ENCODE measurements around the gene RSBN1L.

RSBN1L gene

DNA sequence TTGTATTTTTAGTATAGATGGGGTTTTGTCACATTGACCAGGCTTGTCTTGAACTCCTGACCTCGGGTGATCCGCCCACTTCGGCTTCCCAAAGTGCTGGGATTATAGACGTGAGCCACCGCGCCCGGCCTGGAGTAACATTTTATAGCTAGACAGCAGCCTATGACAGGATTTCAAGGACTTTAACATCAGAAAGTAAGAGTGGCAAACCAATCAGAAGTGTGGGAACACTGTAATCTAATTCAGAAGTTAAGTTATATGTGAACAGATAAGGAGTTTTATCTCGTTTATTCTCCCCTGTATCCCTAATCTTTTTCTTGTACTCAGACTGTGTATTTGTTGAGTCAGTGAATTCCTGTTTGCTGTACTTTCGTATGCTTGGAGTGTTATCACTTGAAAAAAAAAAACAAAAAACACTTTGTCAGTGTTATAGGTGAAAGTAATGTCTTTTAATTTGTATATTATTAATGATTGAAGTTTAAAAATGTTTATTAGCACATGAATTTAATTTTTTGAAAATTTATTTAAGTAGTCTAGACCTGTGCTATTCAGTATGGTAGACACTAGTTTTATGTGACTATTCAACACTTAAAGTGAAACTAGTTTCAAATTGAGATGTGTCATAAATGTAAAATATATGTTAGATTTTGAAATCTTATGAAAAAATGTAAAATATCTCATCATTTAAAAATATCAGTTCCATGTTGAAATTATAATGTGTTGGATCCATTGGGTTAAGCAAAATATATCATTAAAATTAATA lies 38.6 kb downstream of the RSBN1L start:
- TF ChIP-seq POLR2A (IDR thresholded peaks at IDR 0.05; ENCODE audit: extremely low read depth, insufficient read length) (no peak), MAX (IDR thresholded peaks at IDR 0.05; ENCODE audit: low read depth, low read length) (no peak), MYC (IDR thresholded peaks at IDR 0.05; ENCODE audit: low read depth, low read length) (no peak)
- TF ChIP-seq, protein P1, sequence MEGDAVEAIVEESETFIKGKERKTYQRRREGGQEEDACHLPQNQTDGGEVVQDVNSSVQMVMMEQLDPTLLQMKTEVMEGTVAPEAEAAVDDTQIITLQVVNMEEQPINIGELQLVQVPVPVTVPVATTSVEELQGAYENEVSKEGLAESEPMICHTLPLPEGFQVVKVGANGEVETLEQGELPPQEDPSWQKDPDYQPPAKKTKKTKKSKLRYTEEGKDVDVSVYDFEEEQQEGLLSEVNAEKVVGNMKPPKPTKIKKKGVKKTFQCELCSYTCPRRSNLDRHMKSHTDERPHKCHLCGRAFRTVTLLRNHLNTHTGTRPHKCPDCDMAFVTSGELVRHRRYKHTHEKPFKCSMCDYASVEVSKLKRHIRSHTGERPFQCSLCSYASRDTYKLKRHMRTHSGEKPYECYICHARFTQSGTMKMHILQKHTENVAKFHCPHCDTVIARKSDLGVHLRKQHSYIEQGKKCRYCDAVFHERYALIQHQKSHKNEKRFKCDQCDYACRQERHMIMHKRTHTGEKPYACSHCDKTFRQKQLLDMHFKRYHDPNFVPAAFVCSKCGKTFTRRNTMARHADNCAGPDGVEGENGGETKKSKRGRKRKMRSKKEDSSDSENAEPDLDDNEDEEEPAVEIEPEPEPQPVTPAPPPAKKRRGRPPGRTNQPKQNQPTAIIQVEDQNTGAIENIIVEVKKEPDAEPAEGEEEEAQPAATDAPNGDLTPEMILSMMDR (IDR thresholded peaks at IDR 0.05; ENCODE audit: low read depth, low read length) = no peak
- H3K4me3 ChIP-seq (ENCODE audit: low read depth, low read length) = no peak overlapping the region
- DNase-seq (ENCODE audit: low read depth) = no peak

DNA sequence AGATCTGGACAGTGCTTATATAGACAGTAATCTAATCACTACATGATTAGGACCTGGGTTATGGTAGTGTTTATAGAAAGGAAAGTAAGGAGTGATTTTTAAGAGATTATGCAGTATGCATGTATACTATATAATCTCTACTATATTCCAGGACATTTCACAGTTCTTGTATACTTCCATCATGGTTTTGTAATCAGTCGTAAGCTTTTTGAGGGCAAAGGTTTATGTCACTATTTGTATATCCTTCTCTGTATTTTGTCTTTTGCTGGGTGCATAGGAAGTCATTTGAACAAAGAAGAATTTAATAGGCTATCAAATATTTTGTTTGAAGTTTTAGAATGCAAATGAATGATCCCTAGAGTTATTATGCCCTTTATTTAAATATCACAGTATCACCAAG lies 39.2 kb downstream of the RSBN1L start:
- no peak for DNase-seq (ENCODE audit: low read depth)
- no peak for TF ChIP-seq POLR2A (IDR thresholded peaks at IDR 0.05; ENCODE audit: extremely low read depth, insufficient read length)
- TF ChIP-seq, protein P1 (IDR thresholded peaks at IDR 0.05; ENCODE audit: low read depth, low read length) = no peak
- TF ChIP-seq MYC (IDR thresholded peaks at IDR 0.05; ENCODE audit: low read depth, low read length) = no peak
- no peak for TF ChIP-seq MAX (IDR thresholded peaks at IDR 0.05; ENCODE audit: low read depth, low read length)
- H3K4me3 ChIP-seq (ENCODE audit: low read depth, low read length) = no peak overlapping the region

DNA sequence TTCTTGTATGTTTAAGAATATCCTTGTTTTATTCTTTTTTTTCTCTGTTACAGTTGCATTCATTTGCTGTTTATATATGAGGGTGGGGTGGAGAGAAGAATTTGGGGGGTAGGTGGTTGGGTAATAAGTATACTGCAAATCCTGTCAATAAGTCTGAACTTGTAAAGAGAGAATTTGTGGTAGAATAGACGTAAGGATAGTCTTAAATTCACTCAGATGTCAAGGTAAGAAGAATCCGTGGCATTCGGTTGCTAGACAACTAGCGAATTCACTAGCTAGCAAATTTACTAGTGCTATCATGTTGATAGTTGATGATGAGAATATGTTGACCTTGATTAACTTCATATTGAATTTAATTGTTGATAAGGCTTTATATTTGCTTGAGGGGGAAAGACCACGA lies 40.7 kb downstream of the RSBN1L start:
- TF ChIP-seq POLR2A (IDR thresholded peaks at IDR 0.05; ENCODE audit: extremely low read depth, insufficient read length) (no peak), MAX (IDR thresholded peaks at IDR 0.05; ENCODE audit: low read depth, low read length) (no peak), MYC (IDR thresholded peaks at IDR 0.05; ENCODE audit: low read depth, low read length) (no peak)
- TF ChIP-seq, protein P1 (IDR thresholded peaks at IDR 0.05; ENCODE audit: low read depth, low read length) = no peak

DNA sequence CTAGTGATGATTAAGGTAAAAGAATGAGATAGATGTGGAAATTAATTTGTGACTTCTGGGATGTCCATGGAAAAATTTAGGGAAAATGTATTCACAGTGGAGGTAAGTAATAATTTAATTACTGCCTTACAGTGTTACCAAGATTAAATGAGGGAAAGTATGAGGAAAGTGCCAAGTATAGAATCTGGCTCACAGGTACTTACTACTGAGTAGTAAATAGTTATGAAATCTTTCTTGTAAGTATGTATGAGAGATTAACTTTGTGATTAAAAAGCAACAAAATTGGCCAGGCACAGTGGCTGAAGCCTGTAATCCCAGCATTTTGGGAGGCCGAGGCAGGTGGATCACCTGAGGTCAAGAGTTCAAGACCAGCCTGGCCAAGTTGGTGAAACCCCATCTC lies 42.1 kb downstream of the RSBN1L start:
- DNase-seq (ENCODE audit: low read depth) = no peak
- no peak overlapping the region for H3K4me3 ChIP-seq (ENCODE audit: low read depth, low read length)
- TF ChIP-seq MAX (IDR thresholded peaks at IDR 0.05; ENCODE audit: low read depth, low read length) = no peak
- TF ChIP-seq MYC (IDR thresholded peaks at IDR 0.05; ENCODE audit: low read depth, low read length) = no peak
- TF ChIP-seq, protein P1 (IDR thresholded peaks at IDR 0.05; ENCODE audit: low read depth, low read length) = no peak
- no peak for TF ChIP-seq POLR2A (IDR thresholded peaks at IDR 0.05; ENCODE audit: extremely low read depth, insufficient read length)

More for the DNA sequence above, 40.7 kb downstream of the RSBN1L start:
- no peak overlapping the region for H3K4me3 ChIP-seq (ENCODE audit: low read depth, low read length)
- DNase-seq (ENCODE audit: low read depth) = no peak

DNA sequence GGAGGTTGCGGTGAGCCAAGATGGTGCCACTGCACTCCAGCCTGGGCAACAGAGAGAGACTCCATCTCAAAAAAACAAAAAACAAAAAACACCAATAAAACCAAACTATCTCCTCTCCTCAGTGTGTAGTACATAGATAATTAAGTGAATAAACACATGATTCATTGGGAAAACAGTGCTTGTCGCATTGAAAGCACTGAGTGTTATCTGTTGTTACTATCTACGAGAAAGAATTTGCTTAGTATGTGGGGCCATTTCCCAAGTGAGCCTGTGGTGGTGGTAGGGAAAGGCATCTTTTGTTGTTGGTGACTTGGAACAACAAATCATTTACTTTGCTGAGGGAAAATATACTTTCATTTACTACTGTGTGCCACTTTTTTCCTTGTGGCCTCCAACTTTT lies 42.6 kb downstream of the RSBN1L start:
- no peak for DNase-seq (ENCODE audit: low read depth)
- no peak overlapping the region for H3K4me3 ChIP-seq (ENCODE audit: low read depth, low read length)

More for the DNA sequence above, 42.6 kb downstream of the RSBN1L start:
- TF ChIP-seq, protein P1 (IDR thresholded peaks at IDR 0.05; ENCODE audit: low read depth, low read length) = no peak
- TF ChIP-seq POLR2A (IDR thresholded peaks at IDR 0.05; ENCODE audit: extremely low read depth, insufficient read length) = no peak
- no peak for TF ChIP-seq MYC (IDR thresholded peaks at IDR 0.05; ENCODE audit: low read depth, low read length)
- TF ChIP-seq MAX (IDR thresholded peaks at IDR 0.05; ENCODE audit: low read depth, low read length) = no peak
